ENCODE measurements around the gene MRAS. TPM values are rescaled to one million over a fixed set of nuclear protein-coding genes. Genes with fewer than 3 reads are reported as not detected.

MRAS gene
- polyA plus RNA-seq, 3 donors = 6.2 to 13.2 (median 8.3) TPM

DNA sequence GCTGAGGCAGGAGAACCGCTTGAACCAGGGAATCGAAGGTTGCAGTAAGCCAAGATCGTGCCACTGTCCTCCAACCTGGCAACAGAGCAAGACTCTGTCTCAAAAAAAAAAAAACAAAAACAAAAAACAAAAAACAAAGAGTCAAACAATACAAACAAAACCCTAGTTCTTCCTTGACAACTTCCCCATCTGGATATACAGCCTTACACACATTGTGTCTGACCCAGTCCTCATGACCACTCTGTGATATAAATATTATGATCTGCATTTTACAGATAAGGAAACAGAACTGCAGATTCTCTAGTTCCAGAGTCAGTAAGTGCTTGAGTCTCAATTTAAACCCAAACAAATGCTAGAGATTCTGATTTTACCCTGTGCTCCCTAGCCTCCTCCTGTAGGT is 81.3 kb downstream of the MRAS start:
- Histone ChIP-seq H3K9me3 (replicated peaks in 1 of 2; ENCODE audit: control insufficient read depth in 1 of 2, insufficient read depth in 1 of 2, low read length in 2 of 2) (peaks cover 0 to 4% of the 10 kb centered on the region in 2 donors), H4K20me1 (ENCODE audit: insufficient read depth, low read length) (no peaks in the 10 kb centered on the region), H3K36me3 (replicated peaks in 1 of 2; ENCODE audit: control insufficient read depth in 1 of 2, insufficient read depth in 2 of 2, low read length in 2 of 2) (no peaks in the 10 kb centered on the region), H3K9ac (ENCODE audit: insufficient read depth, low read length, poor library complexity, severe bottlenecking) (no peak overlapping the region), H3K79me2 (ENCODE audit: insufficient read depth, low read length) (no peaks in the 10 kb centered on the region), H3K4me3 (replicated peaks in 1 of 3; ENCODE audit: low read depth in 2 of 3, low read length in 3 of 3) (no peak overlapping the region), H2AFZ (ENCODE audit: insufficient read depth, low read depth, low read length, poor library complexity, severe bottlenecking) (no peak overlapping the region), H3K4me1 (ENCODE audit: control insufficient read depth in 1 of 2, insufficient read depth in 2 of 2, low read length in 2 of 2) (peaks cover 10 to 15% of the 10 kb centered on the region in 2 donors), H3K27ac (ENCODE audit: low read depth in 1 of 2, low read length in 2 of 2) (no peak overlapping the region), H3K4me2 (replicated peaks; ENCODE audit: extremely low read depth, low read length, poor library complexity, severe bottlenecking) (no peak overlapping the region), H3K27me3 (ENCODE audit: control insufficient read depth in 2 of 2, insufficient read depth in 2 of 2, low read length in 2 of 2) (peaks cover 9 to 39% of the 10 kb centered on the region in 2 donors)
- no peaks in the 10 kb centered on the region for H3K36me3 Mint-ChIP-seq
- peaks cover 0 to 10% (median 5%) of the 10 kb centered on the region in 7 donors for H3K9me3 Mint-ChIP-seq
- H3K4me3 Mint-ChIP-seq = no peak overlapping the region
- intact Hi-C loops (cut with micrococcal nuclease) = no loop called here
- TF ChIP-seq, protein P1, sequence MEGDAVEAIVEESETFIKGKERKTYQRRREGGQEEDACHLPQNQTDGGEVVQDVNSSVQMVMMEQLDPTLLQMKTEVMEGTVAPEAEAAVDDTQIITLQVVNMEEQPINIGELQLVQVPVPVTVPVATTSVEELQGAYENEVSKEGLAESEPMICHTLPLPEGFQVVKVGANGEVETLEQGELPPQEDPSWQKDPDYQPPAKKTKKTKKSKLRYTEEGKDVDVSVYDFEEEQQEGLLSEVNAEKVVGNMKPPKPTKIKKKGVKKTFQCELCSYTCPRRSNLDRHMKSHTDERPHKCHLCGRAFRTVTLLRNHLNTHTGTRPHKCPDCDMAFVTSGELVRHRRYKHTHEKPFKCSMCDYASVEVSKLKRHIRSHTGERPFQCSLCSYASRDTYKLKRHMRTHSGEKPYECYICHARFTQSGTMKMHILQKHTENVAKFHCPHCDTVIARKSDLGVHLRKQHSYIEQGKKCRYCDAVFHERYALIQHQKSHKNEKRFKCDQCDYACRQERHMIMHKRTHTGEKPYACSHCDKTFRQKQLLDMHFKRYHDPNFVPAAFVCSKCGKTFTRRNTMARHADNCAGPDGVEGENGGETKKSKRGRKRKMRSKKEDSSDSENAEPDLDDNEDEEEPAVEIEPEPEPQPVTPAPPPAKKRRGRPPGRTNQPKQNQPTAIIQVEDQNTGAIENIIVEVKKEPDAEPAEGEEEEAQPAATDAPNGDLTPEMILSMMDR (IDR thresholded peaks at IDR 0.05) = no peak
- WGBS (ENCODE audit: insufficient coverage) = 100% methylated on average over 1 of the region's 3 CpGs
- H3K27ac Mint-ChIP-seq = no peak overlapping the region
- H3K27me3 Mint-ChIP-seq (ENCODE audit: low read depth in 3 of 3) = peaks cover 29 to 42% (median 31%) of the 10 kb centered on the region in 3 donors
- DNase-seq = no peak
- peaks cover 13% of the 10 kb centered on the region for H3K4me1 Mint-ChIP-seq

DNA sequence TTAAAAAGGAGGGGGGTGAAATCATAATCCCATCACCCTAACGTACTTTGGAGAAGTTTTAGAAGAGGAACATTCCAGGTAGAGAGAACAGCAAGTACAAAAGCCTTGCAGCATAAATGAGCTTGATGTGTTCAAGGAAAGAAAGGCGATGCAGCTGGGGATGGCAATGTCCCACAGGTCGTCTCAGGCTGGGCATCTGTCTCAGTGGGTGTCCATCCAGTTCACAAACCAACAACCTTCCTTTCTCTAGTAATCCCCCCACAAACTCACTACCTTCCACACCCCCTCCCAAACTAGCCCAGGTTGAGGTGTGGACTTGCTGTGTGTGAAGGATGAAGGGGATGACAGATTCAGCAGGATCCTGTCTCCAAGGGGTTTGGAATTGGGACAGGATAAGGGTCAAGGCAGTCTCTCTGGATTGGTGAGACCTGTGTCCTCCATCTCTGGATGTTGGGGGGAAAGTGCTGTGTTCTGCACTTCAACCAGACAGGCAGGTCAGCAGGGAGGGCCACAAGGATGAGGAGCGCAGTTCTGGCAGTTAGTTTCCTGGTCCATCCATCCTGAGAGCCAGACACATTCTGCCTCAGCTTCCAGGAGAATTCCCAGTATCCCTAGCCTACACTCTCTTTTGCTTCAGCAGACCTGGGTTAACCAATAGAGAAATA is 84.3 kb downstream of the MRAS start:
- no peak for DNase-seq
- intact Hi-C loops (cut with micrococcal nuclease) = no loop called here
- 100% methylated on average over 1 of the region's 4 CpGs for WGBS (ENCODE audit: insufficient coverage)
- Histone ChIP-seq H3K36me3 (replicated peaks in 1 of 2; ENCODE audit: control insufficient read depth in 1 of 2, insufficient read depth in 2 of 2, low read length in 2 of 2) (no peaks in the 10 kb centered on the region), H3K4me3 (replicated peaks in 1 of 3; ENCODE audit: low read depth in 2 of 3, low read length in 3 of 3) (no peak overlapping the region), H4K20me1 (ENCODE audit: insufficient read depth, low read length) (no peaks in the 10 kb centered on the region), H3K9ac (ENCODE audit: insufficient read depth, low read length, poor library complexity, severe bottlenecking) (no peak overlapping the region), H3K4me1 (ENCODE audit: control insufficient read depth in 1 of 2, insufficient read depth in 2 of 2, low read length in 2 of 2) (peaks cover 21 to 25% of the 10 kb centered on the region in 2 donors), H3K9me3 (replicated peaks in 1 of 2; ENCODE audit: control insufficient read depth in 1 of 2, insufficient read depth in 1 of 2, low read length in 2 of 2) (peaks cover 0 to 16% of the 10 kb centered on the region in 2 donors), H3K79me2 (ENCODE audit: insufficient read depth, low read length) (no peaks in the 10 kb centered on the region), H3K27ac (ENCODE audit: low read depth in 1 of 2, low read length in 2 of 2) (no peak overlapping the region), H2AFZ (ENCODE audit: insufficient read depth, low read depth, low read length, poor library complexity, severe bottlenecking) (no peak overlapping the region), H3K4me2 (replicated peaks; ENCODE audit: extremely low read depth, low read length, poor library complexity, severe bottlenecking) (no peak overlapping the region), H3K27me3 (ENCODE audit: control insufficient read depth in 2 of 2, insufficient read depth in 2 of 2, low read length in 2 of 2) (peaks cover 22 to 69% of the 10 kb centered on the region in 2 donors)
- H3K36me3 Mint-ChIP-seq = no peaks in the 10 kb centered on the region
- H3K9me3 Mint-ChIP-seq = peaks cover 0 to 10% (median 7%) of the 10 kb centered on the region in 7 donors
- peaks cover 55 to 68% (median 59%) of the 10 kb centered on the region in 3 donors for H3K27me3 Mint-ChIP-seq (ENCODE audit: low read depth in 3 of 3)
- peak overlapping the region in 1 of 2 donors; percentile 53 for H3K4me3 Mint-ChIP-seq
- no peak overlapping the region for H3K27ac Mint-ChIP-seq
- TF ChIP-seq, protein P1 (IDR thresholded peaks at IDR 0.05) = no peak
- H3K4me1 Mint-ChIP-seq = peaks cover 18% of the 10 kb centered on the region

Measured in CD14-positive monocyte (primary cell).